GM13976 (cell line): Measurements from ENCODE around the gene ZNF407.

ENCODE experiments used
- DNase-seq: peaks from one replicate; pipeline ENCODE4 v3.0.0; 2012; ENCODE audit warnings: low spot score
- in situ Hi-C: fragments of 300-500 bp; cut with MboI; formaldehyde crosslinking; loops from one replicate; pipeline ENCODE4 v1.12.0; 2022; ENCODE audit warnings: low sequenced_read_pairs, mixed read lengths, inconsistent platforms; ENCODE audit not compliant: unreplicated experiment
- TF ChIP-seq, protein P1 (sequence below): IDR thresholded peaks from 2 replicates; pipeline ENCODE4 v1.5.1; 2012; ENCODE audit warnings: borderline replicate concordance, mild to moderate bottlenecking; ENCODE audit not compliant: insufficient read depth; ENCODE audit errors: extremely low read depth, missing control alignments, control extremely low read depth

ZNF407 gene

DNA sequence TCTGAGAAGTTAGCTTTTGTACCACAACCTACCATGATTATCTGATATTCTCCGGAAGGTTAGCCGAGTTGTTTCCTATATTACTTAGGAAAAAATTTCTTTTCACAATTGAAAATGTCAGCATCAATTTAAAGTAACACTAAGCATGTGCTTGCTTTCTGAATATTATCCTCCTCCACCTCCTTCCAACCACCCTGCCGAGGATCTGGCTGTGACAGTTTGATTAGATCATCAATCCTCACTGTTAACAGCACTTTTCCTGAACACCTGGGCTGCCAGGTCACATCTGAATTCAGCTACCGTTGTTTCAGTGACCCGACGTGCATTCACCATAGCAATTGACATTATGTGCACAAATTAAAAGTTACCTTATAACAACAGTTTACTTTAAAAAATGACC, 207.0 kb downstream of the ZNF407 start:
- in situ Hi-C loops, result no loop called here
- TF ChIP-seq, protein P1, sequence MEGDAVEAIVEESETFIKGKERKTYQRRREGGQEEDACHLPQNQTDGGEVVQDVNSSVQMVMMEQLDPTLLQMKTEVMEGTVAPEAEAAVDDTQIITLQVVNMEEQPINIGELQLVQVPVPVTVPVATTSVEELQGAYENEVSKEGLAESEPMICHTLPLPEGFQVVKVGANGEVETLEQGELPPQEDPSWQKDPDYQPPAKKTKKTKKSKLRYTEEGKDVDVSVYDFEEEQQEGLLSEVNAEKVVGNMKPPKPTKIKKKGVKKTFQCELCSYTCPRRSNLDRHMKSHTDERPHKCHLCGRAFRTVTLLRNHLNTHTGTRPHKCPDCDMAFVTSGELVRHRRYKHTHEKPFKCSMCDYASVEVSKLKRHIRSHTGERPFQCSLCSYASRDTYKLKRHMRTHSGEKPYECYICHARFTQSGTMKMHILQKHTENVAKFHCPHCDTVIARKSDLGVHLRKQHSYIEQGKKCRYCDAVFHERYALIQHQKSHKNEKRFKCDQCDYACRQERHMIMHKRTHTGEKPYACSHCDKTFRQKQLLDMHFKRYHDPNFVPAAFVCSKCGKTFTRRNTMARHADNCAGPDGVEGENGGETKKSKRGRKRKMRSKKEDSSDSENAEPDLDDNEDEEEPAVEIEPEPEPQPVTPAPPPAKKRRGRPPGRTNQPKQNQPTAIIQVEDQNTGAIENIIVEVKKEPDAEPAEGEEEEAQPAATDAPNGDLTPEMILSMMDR, result no peak
- no peak for DNase-seq

DNA sequence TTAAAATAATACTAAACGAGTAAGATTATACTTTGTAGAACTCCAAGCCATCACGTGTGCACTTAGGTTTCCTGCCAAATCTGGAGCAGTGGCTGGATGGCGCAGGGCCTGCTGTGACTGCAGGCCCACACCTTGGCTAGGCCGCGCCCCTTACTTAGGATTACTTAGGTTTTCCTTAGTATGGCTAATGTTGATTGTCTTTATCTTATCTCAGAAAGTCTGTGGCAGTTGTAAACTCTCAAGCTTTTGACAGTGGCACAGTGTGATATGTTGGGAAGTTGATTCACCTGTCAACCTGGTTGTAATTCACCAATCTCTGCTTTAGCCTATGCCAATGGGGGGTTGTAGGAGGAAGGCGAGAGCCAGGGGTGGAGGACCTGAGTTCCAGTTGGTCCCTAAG, 208.4 kb downstream of the ZNF407 start:
- DNase-seq, result no peak
- in situ Hi-C loops, result no loop called here
- TF ChIP-seq, protein P1, result no peak

DNA sequence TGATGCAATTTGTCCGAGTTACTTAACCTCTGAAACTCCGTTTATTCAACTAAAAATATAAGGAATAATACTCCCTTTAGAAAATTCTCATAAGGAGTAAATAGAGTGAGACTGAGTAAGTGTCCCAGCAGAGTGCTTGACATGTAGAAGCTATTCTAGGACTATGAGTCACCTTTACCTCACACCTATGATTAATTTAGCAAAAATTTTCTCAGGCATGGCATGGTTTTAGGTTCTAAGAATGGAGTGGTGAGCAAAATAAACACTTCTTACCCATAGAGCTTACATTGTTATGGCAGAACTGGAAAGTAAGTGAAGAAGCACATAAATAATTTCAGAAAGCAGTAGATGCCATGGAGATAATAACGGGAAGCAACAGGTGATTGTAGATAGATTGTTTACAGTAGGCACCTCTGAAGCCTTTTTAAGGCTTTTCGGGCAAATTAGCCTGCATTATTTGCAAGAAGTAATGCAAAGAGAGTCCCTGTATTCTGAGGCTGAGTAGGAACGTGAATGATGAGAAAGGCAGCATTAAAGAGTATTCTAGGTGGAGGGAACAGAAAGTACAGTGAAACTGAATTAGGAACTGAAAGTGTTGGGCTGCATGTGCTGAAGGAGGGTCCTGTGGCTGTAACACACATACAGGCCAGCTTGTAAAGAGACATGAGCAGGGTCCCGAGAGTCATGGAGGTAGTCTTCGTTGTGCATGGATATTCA, 209.2 kb downstream of the ZNF407 start:
- in situ Hi-C loops, result no loop called here
- peak; percentile 55 for DNase-seq
- TF ChIP-seq, protein P1, result no peak

DNA sequence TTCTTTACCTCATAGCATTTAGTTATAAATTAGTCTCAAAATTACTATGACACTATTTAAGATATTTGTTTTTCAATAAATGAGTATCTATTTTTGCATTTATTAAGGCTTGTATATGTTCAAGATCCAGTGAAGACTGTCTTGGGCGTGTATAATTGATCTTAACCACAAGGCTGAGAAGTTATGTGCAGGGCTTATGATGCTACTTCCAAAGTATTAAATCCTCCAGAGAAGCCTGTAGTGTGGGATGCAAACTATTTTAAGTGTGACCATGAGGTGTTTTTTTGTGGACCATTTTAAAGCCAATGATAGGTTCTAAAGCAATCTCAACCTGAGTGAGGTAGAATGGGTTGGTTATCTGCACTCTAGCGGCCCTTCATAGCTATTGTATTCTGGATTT, 219.9 kb downstream of the ZNF407 start:
- in situ Hi-C loops, result no loop called here
- TF ChIP-seq, protein P1, result no peak
- DNase-seq, result no peak

DNA sequence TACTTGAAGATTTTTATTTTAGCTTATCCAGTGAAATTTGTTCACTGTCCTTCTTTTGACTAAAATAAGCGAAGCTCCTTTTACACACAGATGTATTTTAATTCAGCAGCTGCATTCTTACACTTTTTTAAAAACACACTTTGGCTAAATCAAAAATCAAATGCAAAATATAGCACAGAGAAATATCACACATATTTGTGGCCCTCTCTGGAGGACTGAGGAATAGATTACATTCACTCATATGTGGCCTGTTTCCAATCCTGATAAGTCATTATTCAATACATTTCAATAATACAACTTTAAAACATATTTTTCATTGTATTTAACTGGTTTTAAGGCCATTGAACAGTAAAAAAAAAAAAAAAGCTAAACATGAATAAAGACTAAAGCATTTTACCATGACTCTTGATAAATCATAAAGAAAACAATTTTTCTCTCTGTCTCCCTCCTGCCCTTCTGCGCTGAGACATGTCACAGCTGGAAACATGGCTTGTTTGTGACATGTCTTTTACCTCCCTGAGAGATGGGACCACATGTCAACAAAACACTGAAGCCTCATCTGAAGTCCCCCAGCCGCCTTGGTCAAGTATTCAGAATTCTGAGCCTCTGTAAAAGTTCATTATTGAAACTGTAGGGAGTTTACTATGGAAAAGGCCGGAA, 221.0 kb downstream of the ZNF407 start:
- in situ Hi-C loops, result no loop called here
- DNase-seq, result no peak
- TF ChIP-seq, protein P1, result no peak

DNA sequence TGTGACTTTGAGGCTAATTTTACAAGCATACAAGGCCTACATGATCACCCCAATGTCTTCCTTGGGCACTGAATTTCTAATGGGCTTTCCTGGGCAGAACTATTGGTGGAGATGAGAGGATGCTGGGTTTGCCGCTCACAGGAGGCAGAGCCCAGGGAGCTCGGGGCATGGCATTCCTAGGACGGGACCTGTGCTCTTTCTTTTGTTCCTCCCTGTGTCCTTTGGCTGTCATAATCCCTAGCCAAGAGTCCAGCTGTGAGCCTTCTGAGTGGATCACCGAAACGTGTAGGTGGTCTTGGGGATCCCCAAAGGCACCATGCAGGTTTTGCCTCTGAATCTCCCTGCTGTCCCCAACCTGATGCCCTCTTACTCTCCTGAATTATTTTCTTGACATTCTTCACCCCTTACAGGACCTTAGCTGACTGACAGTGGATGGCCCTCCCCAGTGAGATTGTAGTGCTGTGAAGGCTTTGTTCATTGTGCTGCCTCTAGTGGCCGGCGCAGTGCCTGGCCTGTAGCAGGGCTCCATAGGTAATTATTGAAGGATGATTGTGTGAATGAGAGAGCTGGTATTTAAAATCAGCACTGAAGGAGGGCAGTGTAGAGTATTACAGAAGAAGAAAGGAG, 221.9 kb downstream of the ZNF407 start:
- TF ChIP-seq, protein P1, result peak; percentile 15
- in situ Hi-C loops, result no loop called here
- DNase-seq, result peak; percentile 13
